Naive thymus-derived CD4-positive, alpha-beta T cell (primary cell): Measurements from ENCODE around the gene BROX. TPM values are rescaled to one million over a fixed set of nuclear protein-coding genes. Genes with fewer than 3 reads are reported as not detected.
A peak's percentile ranks its signal among the peaks of the same experiment; 100 is the strongest.

ENCODE experiments used
- ATAC-seq: fragments of 150-1000 bp; cut with Tn5 transposase; 2 replicates; pipeline ENCODE4 v1.10.0; 2021; ENCODE audit warnings: mild to moderate bottlenecking, moderate library complexity
- CTCF ChIA-PET: fragments of 350-600 bp; sonication (Branson Sonifier 250); formaldehyde crosslinking; loops from one replicate; lab custom pipeline; 2021; ENCODE audit warnings: antibody characterized with exemption; lab: Charles Lee
- POLR2A ChIA-PET: fragments of 350-600 bp; sonication (Branson Sonifier 250); formaldehyde crosslinking; loops from one replicate; lab custom pipeline; 2021; ENCODE audit warnings: antibody characterized with exemption, inconsistent platforms; lab: Charles Lee
- DNase-seq, 9 donors: peaks; one replicate each; pipeline versions ENCODE4 v3.0.0 to v3.0.0-alpha.2; 2020 to 2022; ENCODE audit warnings: mixed read lengths in 1 of 9
- H3K27ac ChIP-seq: one replicate; pipeline ENCODE4 v1.7.0; 2013; ENCODE audit warnings: mild to moderate bottlenecking, low read depth, low read length, moderate library complexity
- H3K27me3 ChIP-seq, 2 donors: one replicate each; pipeline ENCODE4 v1.7.0; 2013; ENCODE audit warnings: low read length in 2 of 2, mild to moderate bottlenecking in 2 of 2, moderate library complexity in 2 of 2; ENCODE audit not compliant: control insufficient read depth in 2 of 2, insufficient read depth in 2 of 2
- H3K36me3 ChIP-seq, 3 experiments: 1 replicate in 2 of 3; 2 replicates in 1 of 3; pipeline ENCODE4 v1.7.0; 2013; ENCODE audit warnings: low read length in 3 of 3, mild to moderate bottlenecking in 3 of 3, moderate library complexity in 1 of 3; ENCODE audit not compliant: insufficient read depth in 3 of 3, control insufficient read depth in 2 of 3
- H3K4me1 ChIP-seq, 2 donors: one replicate each; pipeline ENCODE4 v1.7.0; 2013; ENCODE audit warnings: low read length in 2 of 2, mild to moderate bottlenecking in 2 of 2, moderate library complexity in 1 of 2; ENCODE audit not compliant: control insufficient read depth in 2 of 2, insufficient read depth in 2 of 2
- H3K4me3 ChIP-seq: 2 replicates; pipeline ENCODE4 v1.7.0; 2013; ENCODE audit warnings: mild to moderate bottlenecking, low read length
- H3K9me3 ChIP-seq, 3 experiments: 1 replicate in 2 of 3; 2 replicates in 1 of 3; pipeline ENCODE4 v1.7.0; 2013; ENCODE audit warnings: low read length in 3 of 3; ENCODE audit not compliant: control insufficient read depth in 2 of 3
- H3K27ac Mint-ChIP-seq, 9 donors: one replicate each; pipeline ENCODE4 v1.8.0; 2020 to 2022; ENCODE audit warnings: mixed read lengths in 9 of 9, mild to moderate bottlenecking in 8 of 9, moderate library complexity in 5 of 9, inconsistent platforms in 2 of 9
- H3K27me3 Mint-ChIP-seq, 5 donors: one replicate each; pipeline ENCODE4 v1.8.0; 2021 to 2022; ENCODE audit warnings: mixed read lengths in 5 of 5, mild to moderate bottlenecking in 1 of 5
- H3K36me3 Mint-ChIP-seq, 5 donors: one replicate each; pipeline ENCODE4 v1.8.0; 2020 to 2022; ENCODE audit warnings: mixed read lengths in 5 of 5, mild to moderate bottlenecking in 3 of 5, inconsistent platforms in 1 of 5
- H3K4me1 Mint-ChIP-seq, 7 donors: one replicate each; pipeline ENCODE4 v1.8.0; 2020 to 2022; ENCODE audit warnings: mixed read lengths in 7 of 7, mild to moderate bottlenecking in 3 of 7, inconsistent platforms in 1 of 7
- H3K4me3 Mint-ChIP-seq, 10 donors: one replicate each; pipeline ENCODE4 v1.8.0; 2020 to 2022; ENCODE audit warnings: mild to moderate bottlenecking in 10 of 10, mixed read lengths in 10 of 10, moderate library complexity in 6 of 10, inconsistent platforms in 2 of 10
- H3K9me3 Mint-ChIP-seq, 11 donors: one replicate each; pipeline ENCODE4 v1.8.0; 2020 to 2022; ENCODE audit warnings: mixed read lengths in 11 of 11, mild to moderate bottlenecking in 4 of 11, inconsistent platforms in 1 of 11, moderate library complexity in 1 of 11
- intact Hi-C, 2 donors: fragments of 100-400 bp; cut with micrococcal nuclease; formaldehyde crosslinking; loops; one replicate each; pipeline ENCODE4 v1.15.1; 2023
- polyA plus RNA-seq, 2 donors: library from polyadenylated mRNA; unstranded; fragments of 300-500 nt; fragmentation: Illumina TruSeq; gene quantifications; one replicate each; pipeline ENCODE4 v1.2.3, GENCODE V29; 2021
- total RNA-seq, 6 experiments: library from RNA in 5 of 6; stranded (reverse) in 5 of 6; gene quantifications; 1 replicate in 5 of 6; 2 replicates in 1 of 6; pipeline ENCODE4 v1.2.3 and lab custom pipeline; 2021 to 2026

BROX gene
- total and polyA plus RNA-seq, 7 experiments from 2014 or later, result 12.7 to 58.3 (median 48.8) TPM

GRCh38 chr1:222749927-222750326 is 37.6 kb downstream of the BROX start:
- H3K4me1 Mint-ChIP-seq, result no peaks in the 10 kb centered on the region
- H3K27ac Mint-ChIP-seq, result no peak overlapping the region
- POLR2A ChIA-PET, result no interaction called here
- H3K4me3 Mint-ChIP-seq, result no peak overlapping the region
- intact Hi-C loops, result no loop called here
- CTCF ChIA-PET, result interaction anchor here (0.6 kb wide), 1 partner anchor 315 kb away, joined by 4 read pairs; no protein-coding TSS in a partner anchor
- no peak overlapping the region for H3K4me3 ChIP-seq
- H3K27ac ChIP-seq, result no peak overlapping the region
- H3K4me1 ChIP-seq, result no peaks in the 10 kb centered on the region
- H3K9me3 Mint-ChIP-seq, result no peaks in the 10 kb centered on the region
- H3K36me3 Mint-ChIP-seq, result no peaks in the 10 kb centered on the region
- H3K27me3 Mint-ChIP-seq, result peaks cover 0 to 21% (median 0%) of the 10 kb centered on the region in 5 donors
- DNase-seq (no peak), ATAC-seq (no peak)
- no peaks in the 10 kb centered on the region for H3K36me3 ChIP-seq
- H3K27me3 ChIP-seq, result no peaks in the 10 kb centered on the region
- H3K9me3 ChIP-seq, result no peaks in the 10 kb centered on the region

- H3K9me3 Mint-ChIP-seq, result no peaks in the 10 kb centered on the region
- POLR2A ChIA-PET, result no interaction called here
- Histone ChIP-seq H3K4me1 (no peaks in the 10 kb centered on the region), H3K36me3 (no peaks in the 10 kb centered on the region), H3K27ac (no peak overlapping the region), H3K27me3 (no peaks in the 10 kb centered on the region), H3K9me3 (no peaks in the 10 kb centered on the region), H3K4me3 (no peak overlapping the region)
- CTCF ChIA-PET, result no interaction called here
- no peaks in the 10 kb centered on the region for H3K4me1 Mint-ChIP-seq
- ATAC-seq (no peak), DNase-seq (no peak)
- no peaks in the 10 kb centered on the region for H3K36me3 Mint-ChIP-seq
- H3K27ac Mint-ChIP-seq, result no peak overlapping the region
- intact Hi-C loops, result no loop called here
- H3K4me3 Mint-ChIP-seq, result no peak overlapping the region
- H3K27me3 Mint-ChIP-seq, result peaks cover 0 to 23% (median 0%) of the 10 kb centered on the region in 5 donors
These were observed 38.3 kb downstream of the BROX start for GRCh38 chr1:222750651-222751050.

GRCh38 chr1:222751255-222751654 is 38.9 kb downstream of the BROX start:
- no peaks in the 10 kb centered on the region for H3K4me1 ChIP-seq
- no peak overlapping the region for H3K4me3 ChIP-seq
- no peaks in the 10 kb centered on the region for H3K27me3 ChIP-seq
- no peaks in the 10 kb centered on the region for H3K9me3 ChIP-seq
- DNase-seq (no peak), ATAC-seq (no peak)
- no peak overlapping the region for H3K27ac Mint-ChIP-seq
- no peak overlapping the region for H3K27ac ChIP-seq
- ChIA-PET CTCF (no interaction called here), POLR2A (no interaction called here)
- H3K4me3 Mint-ChIP-seq, result no peak overlapping the region
- no peaks in the 10 kb centered on the region for H3K36me3 ChIP-seq
- no peaks in the 10 kb centered on the region for H3K4me1 Mint-ChIP-seq
- H3K36me3 Mint-ChIP-seq, result no peaks in the 10 kb centered on the region
- H3K27me3 Mint-ChIP-seq, result peaks cover 0 to 19% (median 1%) of the 10 kb centered on the region in 5 donors
- intact Hi-C loops, result no loop called here
- H3K9me3 Mint-ChIP-seq, result no peaks in the 10 kb centered on the region

- CTCF ChIA-PET, result no interaction called here
- Histone ChIP-seq H3K27ac (no peak overlapping the region), H3K36me3 (no peaks in the 10 kb centered on the region), H3K4me3 (no peak overlapping the region), H3K4me1 (no peaks in the 10 kb centered on the region), H3K27me3 (no peaks in the 10 kb centered on the region), H3K9me3 (no peaks in the 10 kb centered on the region)
- no peak overlapping the region for H3K27ac Mint-ChIP-seq
- ATAC-seq (peak; percentile 37), DNase-seq (no peak)
- no peaks in the 10 kb centered on the region for H3K36me3 Mint-ChIP-seq
- POLR2A ChIA-PET, result no interaction called here
- no peak overlapping the region for H3K4me3 Mint-ChIP-seq
- no peaks in the 10 kb centered on the region for H3K9me3 Mint-ChIP-seq
- H3K4me1 Mint-ChIP-seq, result no peaks in the 10 kb centered on the region
- peaks cover 0 to 10% (median 3%) of the 10 kb centered on the region in 5 donors for H3K27me3 Mint-ChIP-seq
- intact Hi-C loops, result no loop called here
These were observed 42.2 kb downstream of the BROX start for GRCh38 chr1:222754366-222755139.

GRCh38 chr1:222757646-222758268 is 45.4 kb downstream of the BROX start:
- Mint-ChIP-seq H3K4me3 (no peak overlapping the region), H3K36me3 (no peaks in the 10 kb centered on the region), H3K4me1 (no peaks in the 10 kb centered on the region), H3K9me3 (peaks cover 0 to 5% (median 2%) of the 10 kb centered on the region in 11 donors), H3K27ac (no peak overlapping the region), H3K27me3 (peaks cover 4 to 15% (median 13%) of the 10 kb centered on the region in 5 donors)
- no peak overlapping the region for H3K4me3 ChIP-seq
- no peaks in the 10 kb centered on the region for H3K9me3 ChIP-seq
- H3K27ac ChIP-seq, result no peak overlapping the region
- no peaks in the 10 kb centered on the region for H3K4me1 ChIP-seq
- H3K27me3 ChIP-seq, result no peaks in the 10 kb centered on the region
- ChIA-PET CTCF (interaction anchor here (1.0 kb wide), 1 partner anchor 365 kb away, joined by 3 read pairs; no protein-coding TSS in a partner anchor), POLR2A (no interaction called here)
- ATAC-seq (no peak), DNase-seq (no peak)
- intact Hi-C loops, result no loop called here
- no peaks in the 10 kb centered on the region for H3K36me3 ChIP-seq

- peaks cover 7 to 18% (median 15%) of the 10 kb centered on the region in 5 donors for H3K27me3 Mint-ChIP-seq
- CTCF ChIA-PET, result no interaction called here
- DNase-seq, result no peak
These were observed 47.2 kb downstream of the BROX start for GRCh38 chr1:222759451-222760035.

More at GRCh38 chr1:222759451-222760035, 47.2 kb downstream of the BROX start:
- Mint-ChIP-seq H3K4me3 (no peak overlapping the region), H3K4me1 (no peaks in the 10 kb centered on the region), H3K9me3 (peaks cover 2 to 7% (median 4%) of the 10 kb centered on the region in 11 donors), H3K27ac (no peak overlapping the region), H3K36me3 (peaks cover 0 to 3% (median 0%) of the 10 kb centered on the region in 5 donors)
- no peaks in the 10 kb centered on the region for H3K9me3 ChIP-seq
- no peak for ATAC-seq
- no peak overlapping the region for H3K27ac ChIP-seq
- no peak overlapping the region for H3K4me3 ChIP-seq
- no peaks in the 10 kb centered on the region for H3K36me3 ChIP-seq
- POLR2A ChIA-PET, result no interaction called here
- intact Hi-C loops, result no loop called here
- H3K4me1 ChIP-seq, result no peaks in the 10 kb centered on the region
- no peaks in the 10 kb centered on the region for H3K27me3 ChIP-seq
